GM19099 (cell line): Measurements from ENCODE around the gene AQP12B.
"Not testable (repeated sequence)": the region's sequence is repeated elsewhere in the genome, so short reads cannot be mapped to it uniquely, and the experiment has no call there.

Experiments
- POLR2A ChIP-seq: IDR thresholded peaks from 3 replicates; pipeline ENCODE4 v1.6.1; 2011; ENCODE audit warnings: low read depth; ENCODE audit not compliant: insufficient read length; ENCODE audit errors: extremely low read depth

The AQP12B gene

GRCh38 chr2:240682431-240683224 is at the start of gene AQP12B:
TSS of gene AQP12B (minus strand) at chr2:240682885. CDS start at chr2:240682837, 48 bp downstream.
- not testable (repeated sequence) for TF ChIP-seq POLR2A

GRCh38 chr2:240732184-240732583 is 49.5 kb upstream of the AQP12B start:
- TF ChIP-seq POLR2A: no peak

- no peak for TF ChIP-seq POLR2A
Observed at GRCh38 chr2:240731178-240731545, 48.5 kb upstream of the AQP12B start.

- no peak for TF ChIP-seq POLR2A
Observed at GRCh38 chr2:240730501-240731177, 48.0 kb upstream of the AQP12B start.

- no peak for TF ChIP-seq POLR2A
Observed at GRCh38 chr2:240728827-240729226, 46.1 kb upstream of the AQP12B start.

GRCh38 chr2:240728361-240728760 is 45.7 kb upstream of the AQP12B start:
- no peak for TF ChIP-seq POLR2A

- TF ChIP-seq POLR2A: no peak
Observed at GRCh38 chr2:240727913-240728312, 45.2 kb upstream of the AQP12B start.

GRCh38 chr2:240727439-240727838 is 44.8 kb upstream of the AQP12B start:
- TF ChIP-seq POLR2A: no peak

GRCh38 chr2:240726876-240727275 is 44.2 kb upstream of the AQP12B start:
- no peak for TF ChIP-seq POLR2A

- TF ChIP-seq POLR2A: no peak
Observed at GRCh38 chr2:240725671-240726070, 43.0 kb upstream of the AQP12B start.

GRCh38 chr2:240725266-240725665 is 42.6 kb upstream of the AQP12B start:
- TF ChIP-seq POLR2A: no peak

GRCh38 chr2:240724431-240724830 is 41.7 kb upstream of the AQP12B start:
- TF ChIP-seq POLR2A: no peak

- no peak for TF ChIP-seq POLR2A
Observed at GRCh38 chr2:240723851-240724250, 41.2 kb upstream of the AQP12B start.

GRCh38 chr2:240722796-240723735 is 40.4 kb upstream of the AQP12B start:
- TF ChIP-seq POLR2A: no peak

- TF ChIP-seq POLR2A: no peak
Observed at GRCh38 chr2:240722376-240722775, 39.7 kb upstream of the AQP12B start.
